NCI-H1092 treated with DMSO at 0.1 percent for 48 hours (cell line): ENCODE data around the gene SCEL.
"Not testable (repeated sequence)": the region's sequence is repeated elsewhere in the genome, so short reads cannot be mapped to it uniquely, and the experiment has no call there.

ENCODE experiments used
- DNase-seq: peaks from one replicate; lab custom pipeline; 2025; lab: John Stamatoyannopoulos, UW

Gene SCEL

DNA sequence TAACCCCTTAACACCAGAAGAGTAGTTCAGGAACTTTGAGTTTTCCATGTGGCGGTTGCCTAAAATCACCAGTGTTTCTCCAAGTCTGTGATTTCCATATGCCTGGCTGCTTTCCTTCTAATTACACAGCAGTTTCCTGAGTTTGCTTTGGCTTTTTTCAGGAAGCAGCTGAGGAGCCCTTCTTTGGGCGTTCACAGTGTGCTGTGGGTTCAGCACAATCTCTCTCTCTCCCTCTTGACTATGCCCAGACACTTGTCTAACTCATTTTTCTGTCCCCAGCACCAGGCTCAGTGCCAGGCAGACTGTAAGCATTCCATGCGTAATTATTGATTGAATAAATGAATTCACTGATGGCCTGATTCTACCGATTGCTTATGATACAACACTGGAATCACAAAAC, 19.7 kb downstream of the SCEL start:
- no peak for DNase-seq

DNA sequence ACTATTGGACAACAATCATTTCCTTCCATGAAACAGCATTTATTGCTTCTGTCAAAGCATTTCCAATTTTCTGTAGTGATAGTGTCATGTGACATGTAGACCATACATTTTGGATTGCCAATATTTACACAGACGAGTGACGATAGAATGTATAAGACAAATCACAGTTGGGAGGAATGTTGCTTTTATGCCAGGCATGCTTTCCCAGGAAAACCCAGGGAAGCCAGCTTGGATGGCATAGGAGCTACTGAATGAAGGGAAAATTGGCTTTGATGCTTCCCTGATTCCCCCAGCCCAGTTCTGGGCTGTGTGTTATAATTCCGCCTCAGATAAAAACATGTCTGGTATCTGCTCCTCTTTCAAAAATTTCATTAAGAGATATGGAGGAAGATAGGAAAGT, 22.5 kb downstream of the SCEL start:
- no peak for DNase-seq

DNA sequence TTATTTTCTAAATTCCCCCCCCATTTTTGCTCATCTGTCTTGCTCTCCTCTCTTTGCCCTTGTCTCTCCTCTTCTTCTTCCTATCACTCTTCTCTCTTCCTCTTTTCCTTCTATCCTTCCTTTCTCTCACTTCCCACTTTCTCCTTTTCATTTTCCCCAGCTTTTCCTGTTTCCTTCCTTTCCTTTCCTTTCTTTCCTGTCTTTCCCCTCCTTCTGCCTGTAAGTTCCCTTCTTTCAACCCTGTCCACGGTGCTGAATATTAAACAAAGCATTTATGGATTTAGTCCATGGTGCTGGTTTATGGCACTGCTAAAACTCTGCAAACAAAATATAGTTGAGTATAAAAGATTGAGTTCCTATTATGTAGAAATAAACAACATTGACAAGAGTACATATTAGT, 27.6 kb downstream of the SCEL start:
- no peak for DNase-seq

DNA sequence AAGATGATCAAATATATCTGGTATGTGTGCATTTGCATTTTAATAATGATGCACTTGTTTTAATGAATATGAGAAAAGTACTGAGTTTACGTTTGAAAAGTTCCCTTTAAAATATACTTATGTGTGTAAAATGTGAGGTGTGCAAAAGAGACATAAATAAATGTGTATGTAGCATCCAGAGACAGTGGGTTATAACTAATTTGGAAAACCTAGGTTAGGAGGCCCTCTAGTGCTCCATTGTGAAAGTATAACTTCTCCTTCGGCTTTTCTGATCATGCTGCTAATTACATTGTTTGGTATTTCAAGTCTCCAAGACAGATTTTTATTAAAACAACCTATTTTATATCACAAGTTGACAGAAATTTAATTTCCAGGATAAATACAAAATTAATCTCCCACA, 30.1 kb downstream of the SCEL start:
- DNase-seq, result peak; percentile 61

DNA sequence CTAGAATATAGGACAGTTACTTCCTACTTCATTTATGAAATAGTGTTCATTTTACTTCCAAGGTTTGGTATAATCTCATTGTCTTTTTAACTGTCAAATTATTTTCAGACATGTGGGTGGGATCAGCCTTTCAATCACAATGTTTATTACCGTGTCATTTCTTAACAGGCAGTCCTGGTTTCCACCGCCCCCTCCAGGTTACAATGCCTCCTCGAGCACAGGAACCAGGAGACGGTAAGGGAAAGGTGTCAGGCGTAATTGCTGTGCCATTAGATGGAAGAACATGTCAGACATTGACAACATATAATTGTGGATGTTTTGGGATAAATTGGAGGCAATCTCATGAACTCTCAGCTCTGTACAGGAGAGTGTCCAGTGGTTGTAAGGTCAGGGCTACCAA, 36.5 kb downstream of the SCEL start:
- no peak for DNase-seq

DNA sequence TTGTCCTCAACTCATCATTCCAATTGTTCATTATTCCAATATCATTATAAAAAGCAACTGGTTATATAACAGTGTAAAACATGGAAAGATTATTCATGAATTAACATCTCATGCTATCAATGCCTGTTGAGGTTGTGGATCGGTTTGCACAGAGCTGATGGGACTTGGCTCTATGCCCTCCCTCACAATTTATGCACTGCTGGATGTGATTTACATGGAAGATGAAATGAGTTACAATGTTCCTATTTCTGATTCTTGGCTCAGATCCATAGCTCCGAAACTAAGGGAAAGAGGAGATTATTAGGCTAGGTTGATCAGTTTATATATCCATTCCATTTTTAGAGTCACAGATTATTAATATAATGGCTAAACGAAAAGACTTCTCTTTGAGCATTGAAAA, 38.6 kb downstream of the SCEL start:
- DNase-seq, result no peak

DNA sequence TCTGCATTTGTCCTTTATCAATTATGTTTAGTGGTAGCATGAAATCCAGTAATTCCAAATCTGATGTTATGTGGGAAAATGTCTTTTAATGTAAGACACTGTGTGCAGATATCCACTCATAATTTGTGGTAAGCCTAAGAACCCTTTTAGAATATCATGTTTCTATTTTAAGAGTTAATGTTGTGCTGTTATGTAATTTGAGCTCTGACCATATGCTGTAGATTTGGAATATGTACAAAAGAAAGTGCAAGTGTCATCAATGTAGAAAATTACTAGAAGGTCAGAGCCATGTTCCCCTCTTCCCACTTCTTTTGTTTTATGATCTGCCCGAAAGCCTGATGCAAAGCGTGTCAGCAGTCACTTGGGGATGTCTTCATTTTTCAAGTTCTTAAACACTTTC, 44.5 kb downstream of the SCEL start:
- DNase-seq, result peak; percentile 33

DNA sequence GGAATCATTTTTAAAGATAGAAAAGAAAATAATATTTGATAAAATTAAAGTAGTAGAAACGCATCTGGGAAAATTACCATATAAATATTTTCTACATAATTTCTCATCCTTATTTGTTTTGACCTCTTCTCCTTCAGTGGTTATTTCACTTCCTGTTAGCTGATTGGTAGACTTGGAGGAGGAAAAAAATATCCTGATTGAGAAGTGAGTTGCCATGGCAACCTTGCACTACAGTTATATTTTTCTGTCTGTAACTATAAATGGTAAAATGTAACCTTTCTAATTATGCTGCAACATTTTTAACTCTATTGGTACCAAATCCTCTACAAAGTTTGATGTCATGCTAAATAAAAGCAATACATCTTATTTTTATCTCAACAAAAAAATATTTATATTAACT, 45.2 kb downstream of the SCEL start:
- no peak for DNase-seq

DNA sequence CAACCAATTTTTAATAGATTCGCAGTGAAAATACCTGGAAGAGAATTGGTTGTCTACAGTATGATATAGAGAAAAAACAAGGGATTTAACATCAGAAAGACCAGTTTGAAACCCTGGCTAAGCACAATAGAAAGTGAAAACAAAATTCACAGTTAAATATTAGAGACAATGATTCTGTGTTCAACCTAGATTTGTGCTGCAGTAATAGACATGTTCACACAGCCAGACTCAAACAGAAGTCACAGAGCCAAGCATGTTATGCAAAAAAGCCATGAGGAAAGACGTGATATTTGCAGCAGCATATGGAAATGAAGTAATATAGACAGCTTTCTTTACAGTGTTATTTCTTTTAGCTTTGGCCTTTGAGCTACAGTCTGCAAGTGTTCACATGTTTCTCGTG, 48.1 kb downstream of the SCEL start:
- no peak for DNase-seq

DNA sequence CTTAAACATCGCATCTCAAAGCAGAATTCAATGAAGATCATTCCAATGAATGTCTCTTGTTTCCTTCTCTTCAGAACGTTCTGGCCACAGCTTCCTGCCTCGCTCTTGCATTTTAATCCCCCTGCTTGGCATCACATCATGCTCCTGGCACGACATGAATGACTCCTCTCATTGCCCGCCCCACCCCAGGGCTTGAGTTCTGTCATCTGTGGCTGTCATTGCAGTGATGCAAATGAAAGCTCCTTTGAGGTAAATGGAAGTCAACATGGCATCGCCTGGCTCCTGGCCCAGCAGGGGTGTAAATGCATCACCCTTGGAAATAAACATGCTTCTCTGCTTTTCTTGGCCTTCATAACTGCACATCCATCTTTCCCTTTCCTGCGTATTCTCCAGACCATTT, 48.6 kb downstream of the SCEL start:
- peak; percentile 91 for DNase-seq

DNA sequence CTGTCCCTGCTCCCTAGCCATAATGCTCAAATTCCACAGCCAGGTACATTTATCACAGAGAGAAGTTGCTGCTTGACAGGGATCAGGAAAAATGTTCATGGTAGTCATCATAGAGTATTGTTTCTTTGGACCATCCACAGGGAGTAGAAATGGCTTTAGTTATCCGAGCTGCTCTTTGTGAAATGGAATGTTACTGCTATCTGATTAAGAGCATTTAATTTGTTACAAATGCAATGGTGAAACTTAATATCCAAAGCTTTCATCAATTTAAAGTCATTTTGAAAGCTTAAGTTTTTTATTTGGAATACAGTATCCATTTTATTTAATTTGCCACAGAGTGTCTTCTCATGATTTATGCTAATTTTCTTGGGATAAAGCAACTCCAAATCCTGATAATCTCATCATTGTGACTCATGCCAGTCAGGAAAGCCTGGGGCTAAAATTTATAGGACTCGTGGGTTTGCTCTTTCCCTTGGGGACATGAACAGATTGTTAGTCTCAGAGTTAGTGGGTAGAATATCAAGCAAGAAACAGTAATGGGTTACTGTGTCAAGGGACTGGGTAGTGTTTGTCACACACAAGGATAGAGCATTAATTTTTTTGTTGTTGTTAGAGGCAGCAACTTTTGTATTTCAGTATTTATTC, 59.8 kb downstream of the SCEL start:
- DNase-seq, result no peak

DNA sequence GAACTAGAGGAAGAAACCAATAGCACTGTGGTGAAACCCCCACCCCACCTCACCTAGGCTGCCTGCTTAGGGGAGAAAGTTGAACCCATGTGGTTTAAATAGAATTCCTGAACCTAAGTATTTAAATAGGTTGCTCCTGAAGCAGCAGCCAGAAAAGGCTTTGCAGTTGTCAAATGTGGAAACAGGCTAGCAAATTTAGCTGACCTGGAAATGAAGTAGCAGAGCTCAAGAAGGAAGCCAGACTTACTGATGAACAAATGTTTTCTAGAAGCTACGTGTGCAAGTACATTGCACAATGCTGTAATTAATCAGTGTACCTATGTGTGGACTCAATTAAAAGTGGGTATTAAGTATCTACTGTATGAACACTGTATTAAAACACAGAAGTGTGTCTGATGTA, 61.3 kb downstream of the SCEL start:
- DNase-seq, result no peak

DNA sequence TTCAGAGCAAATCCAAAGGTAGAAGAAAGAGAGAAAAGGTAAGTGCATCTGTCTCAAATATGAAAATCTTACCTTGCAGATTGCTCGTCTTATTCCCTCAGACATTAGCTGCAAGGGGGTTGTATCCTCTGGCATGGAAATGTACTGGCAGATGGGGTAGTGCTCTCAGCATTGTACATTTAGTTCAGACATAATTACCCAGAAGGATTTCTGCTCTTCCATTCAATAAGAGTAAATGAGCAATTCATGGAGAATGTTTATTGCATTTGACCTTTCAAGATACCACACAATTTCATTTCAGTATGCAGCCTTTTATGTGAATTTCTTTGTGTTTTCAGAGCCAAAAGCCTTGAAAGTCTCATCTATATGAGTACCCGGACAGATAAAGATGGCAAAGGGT, 63.8 kb downstream of the SCEL start:
- peak; percentile 71 for DNase-seq

DNA sequence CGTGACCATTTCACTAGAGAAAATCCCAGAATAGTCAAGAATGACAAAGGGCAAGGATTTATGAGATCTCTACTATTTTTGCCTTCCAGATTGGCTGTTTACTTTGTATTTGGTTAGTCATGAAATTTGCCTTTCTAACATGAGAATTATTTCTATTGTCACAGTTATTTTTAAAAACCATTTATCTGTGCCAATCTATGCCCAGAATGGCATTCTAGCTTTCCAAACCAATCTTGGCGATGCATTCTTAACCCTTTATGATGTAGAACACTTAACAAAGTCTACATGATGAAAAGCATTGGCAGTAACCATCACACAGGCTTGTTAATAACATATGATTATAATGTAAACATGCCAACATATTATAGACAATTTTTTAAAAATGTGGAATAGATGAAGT, 65.2 kb downstream of the SCEL start:
- DNase-seq, result no peak

DNA sequence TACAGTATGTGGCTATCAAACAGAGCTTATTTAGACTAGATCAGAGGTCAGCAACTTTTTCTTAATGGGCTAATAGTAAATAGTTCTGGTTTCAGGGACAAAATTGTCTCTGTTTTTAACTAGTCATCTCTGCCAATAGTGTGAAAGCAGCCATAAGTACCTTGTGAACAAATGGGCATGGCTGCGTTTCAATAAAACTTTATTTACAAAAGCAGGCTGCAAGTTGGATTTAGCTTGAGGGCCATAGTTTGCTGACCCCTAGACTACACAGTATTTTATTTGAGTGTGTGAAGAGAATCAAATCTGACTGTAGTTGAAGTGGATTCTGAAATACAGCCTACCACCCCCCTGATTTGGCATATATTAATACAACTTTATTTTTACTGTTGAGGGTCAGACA, 75.6 kb downstream of the SCEL start:
- DNase-seq, result no peak

DNA sequence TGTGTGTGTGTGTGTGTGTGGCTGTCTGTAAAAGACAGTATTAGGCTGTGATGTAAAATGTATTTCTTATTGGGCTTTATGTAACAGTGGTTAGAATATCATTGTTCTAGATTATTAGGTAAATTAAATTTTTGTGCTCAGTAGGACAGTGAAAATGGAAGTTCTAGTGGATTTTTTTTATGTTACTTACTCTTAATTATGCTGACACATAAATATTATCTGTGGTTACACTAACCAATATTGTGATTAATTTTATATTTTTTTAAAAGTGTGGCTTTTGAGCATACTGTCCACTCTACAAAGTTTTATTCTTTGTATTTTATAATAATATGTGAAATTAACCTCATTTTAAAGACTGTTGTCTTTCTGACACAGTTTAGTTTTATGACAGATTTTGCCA, 80.5 kb downstream of the SCEL start:
- no peak for DNase-seq

DNA sequence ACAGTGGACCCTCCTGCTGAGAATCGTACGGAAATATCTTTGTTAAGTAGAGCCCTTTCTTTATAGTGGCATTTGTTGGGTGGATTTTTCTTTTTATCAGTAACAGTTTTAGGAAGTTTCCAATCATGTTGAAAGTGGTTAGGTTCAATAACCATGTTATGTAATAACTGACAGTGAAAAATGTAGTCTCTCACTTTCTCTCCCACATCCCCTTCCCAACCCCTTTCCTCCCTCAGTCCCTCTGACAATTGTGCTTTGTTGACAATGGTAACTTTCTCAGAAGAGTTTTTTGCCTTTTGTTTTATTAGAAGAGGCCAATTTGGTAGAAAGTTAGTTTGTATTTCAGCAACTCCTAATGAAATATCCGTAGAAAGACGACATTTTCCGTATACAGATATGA, 84.1 kb downstream of the SCEL start:
- no peak for DNase-seq

DNA sequence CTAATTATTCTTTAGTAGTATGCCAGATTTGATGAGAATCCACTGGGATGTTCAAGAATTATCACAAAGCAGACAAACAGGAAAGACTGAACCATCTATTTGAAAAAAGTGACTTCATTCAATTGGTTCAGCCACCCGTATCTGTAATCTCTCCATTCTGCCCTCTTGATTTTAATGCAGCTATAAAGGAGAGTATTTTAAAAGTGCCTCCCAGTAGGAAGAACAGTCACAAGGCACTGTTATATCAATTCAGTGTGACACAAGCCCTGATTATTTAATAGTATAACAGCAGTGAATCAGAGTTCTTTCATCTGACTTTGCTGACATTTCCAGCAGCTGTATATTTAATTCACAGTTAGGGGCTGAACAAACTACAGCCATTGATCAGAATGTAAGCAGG, 84.6 kb downstream of the SCEL start:
- no peak for DNase-seq

DNA sequence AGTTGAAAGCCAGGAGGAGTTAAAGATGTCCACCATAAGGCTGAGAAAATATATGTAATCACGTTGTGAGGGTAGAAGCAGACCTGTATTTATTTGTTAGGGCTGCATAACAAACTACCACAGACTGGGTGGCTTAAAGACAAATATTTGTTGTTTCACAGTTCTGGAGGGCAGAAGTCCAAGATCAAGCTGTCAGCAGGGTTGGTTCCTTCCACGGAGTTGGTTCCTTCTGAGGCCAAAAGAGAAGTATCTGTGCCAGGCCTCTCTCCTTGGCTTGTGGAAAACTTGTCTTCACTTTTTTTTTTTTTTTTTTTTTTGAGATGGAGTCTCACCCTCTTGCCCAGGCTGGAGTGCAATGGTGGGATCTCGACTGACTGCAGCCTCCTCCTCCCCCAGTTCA, 88.3 kb downstream of the SCEL start:
- DNase-seq, result no peak

DNA sequence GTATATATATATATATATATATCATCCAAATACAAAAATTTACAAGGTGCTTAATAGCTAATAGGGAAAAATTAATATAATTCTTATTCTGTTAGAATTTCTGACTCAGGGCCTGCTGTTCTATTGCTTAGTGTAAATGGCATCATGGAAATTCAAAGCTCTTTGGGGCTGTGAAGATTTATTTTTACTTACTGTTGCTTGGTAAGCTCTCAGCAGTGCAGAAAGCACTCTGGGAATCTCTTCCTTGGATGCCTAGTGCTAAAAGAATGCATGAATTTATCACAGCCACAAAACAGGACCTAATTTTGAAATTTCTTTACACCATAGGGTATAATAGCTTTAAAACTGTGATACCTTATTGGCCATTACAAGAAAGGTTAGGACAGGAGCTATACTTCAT, 92.7 kb downstream of the SCEL start:
- no peak for DNase-seq

DNA sequence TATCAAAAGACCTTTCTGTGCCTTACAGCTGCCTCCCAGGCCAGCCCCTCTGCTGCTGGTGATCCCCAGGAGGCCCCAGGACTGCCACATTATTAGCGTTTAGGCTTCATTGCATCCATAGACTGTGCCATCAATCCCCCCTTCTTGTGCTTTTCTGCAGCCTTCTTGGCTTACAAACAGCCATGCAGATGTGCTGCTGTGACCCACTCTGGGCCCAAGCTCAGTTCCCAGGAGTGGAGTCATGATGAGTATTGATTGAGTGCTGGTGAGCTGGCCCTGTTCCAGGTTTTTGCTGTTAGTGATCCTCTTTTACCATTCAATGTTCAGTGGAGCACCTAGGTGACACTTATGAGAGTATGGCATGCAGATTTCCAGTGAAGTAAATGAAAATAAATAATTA, 102.1 kb downstream of the SCEL start:
- peak; percentile 84 for DNase-seq

DNA sequence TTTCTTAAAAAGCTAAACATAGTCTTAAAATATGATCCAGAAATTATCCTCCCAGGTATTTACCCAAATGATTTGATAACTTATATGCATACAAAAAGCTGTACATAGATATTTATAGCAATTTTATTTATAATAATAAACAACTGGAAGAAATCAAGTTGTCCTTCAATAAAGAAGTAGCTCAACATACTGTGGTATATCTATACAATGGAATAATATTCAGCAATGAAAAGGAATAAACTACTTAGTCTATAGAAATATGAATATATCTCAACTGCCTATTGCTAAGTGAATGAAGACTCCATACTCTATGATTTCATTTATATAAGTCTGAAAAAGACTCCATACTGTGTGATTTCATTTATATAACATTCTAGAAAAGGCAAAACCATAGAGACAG, 114.9 kb downstream of the SCEL start:
- DNase-seq, result no peak

DNA sequence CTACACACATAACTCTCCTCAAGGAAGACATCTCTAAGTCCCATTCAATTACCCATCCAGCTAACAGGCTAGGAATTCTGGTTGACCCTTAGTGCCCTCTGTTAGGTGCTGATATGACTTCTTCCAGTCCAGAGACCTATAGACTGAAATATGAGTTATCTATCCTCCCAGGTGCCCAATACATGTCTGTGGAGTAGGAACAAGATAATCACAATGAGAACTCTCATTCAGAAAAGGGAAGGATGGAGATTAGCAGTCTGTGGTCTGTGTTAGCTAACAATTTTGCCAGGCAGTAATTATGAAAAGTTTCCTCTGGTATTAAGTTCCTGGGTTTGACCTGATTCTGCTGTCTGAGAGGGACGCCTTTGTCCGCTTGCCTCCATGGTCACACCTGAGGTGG, 117.8 kb downstream of the SCEL start:
- DNase-seq, result no peak

DNA sequence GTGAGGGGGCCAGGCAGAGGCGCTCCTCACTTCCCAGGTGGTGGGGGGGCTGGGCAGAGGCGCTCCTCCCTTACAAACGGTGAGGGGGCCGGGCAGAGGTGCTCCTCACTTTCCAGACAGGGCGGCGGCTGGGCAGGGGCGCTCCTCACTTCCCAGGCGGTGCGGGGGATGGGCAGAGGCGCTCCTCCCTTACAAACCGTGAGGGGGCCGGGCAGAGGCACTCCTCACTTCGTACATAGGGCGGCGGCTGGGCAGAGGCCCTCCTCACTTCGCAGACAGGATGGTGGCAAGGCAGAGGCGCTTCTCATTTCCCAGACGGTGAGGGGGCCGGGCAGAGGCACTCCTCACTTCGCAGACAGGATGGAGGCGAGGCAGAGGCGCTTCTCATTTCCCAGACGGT, 124.5 kb downstream of the SCEL start:
- not testable (repeated sequence) for DNase-seq

DNA sequence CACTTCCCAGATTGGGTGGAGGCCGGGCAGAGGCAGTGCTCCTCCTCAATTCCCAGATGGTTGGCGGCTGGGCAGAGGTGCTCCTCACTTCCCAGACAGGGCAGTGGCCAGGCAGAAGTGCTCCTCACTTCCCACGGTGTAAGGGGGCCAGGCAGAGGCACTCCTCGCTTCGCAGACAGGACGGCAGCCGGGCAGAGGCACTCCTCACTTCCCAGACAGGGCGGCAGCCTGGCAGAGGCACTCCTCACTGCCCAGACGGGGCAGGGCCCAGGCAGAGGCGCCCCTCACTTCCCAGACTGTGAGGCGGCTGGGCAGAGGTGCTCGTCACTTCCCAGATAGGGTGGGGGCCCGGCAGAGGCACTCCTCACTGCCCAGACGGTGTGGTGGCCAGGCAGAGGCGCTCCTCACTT, 125.3 kb downstream of the SCEL start:
- DNase-seq, result no peak
